ENCODE results near the gene TMC2.

Gene TMC2

GRCh38 chr20:2527762-2528161, 8.6 kb upstream of the TMC2 start:
- DNase-seq: no peak

- no peak for DNase-seq
These were observed 7.6 kb upstream of the TMC2 start for GRCh38 chr20:2528671-2529271.

- no peak for DNase-seq
These were observed 3.3 kb upstream of the TMC2 start for GRCh38 chr20:2533118-2533517.

GRCh38 chr20:2535711-2536559, 438 bp upstream of the TMC2 start:
- DNase-seq: no peak

GRCh38 chr20:2537101-2537500, 728 bp downstream of the TMC2 start:
- DNase-seq: no peak

GRCh38 chr20:2538356-2538755, 2.0 kb downstream of the TMC2 start:
- DNase-seq: no peak

GRCh38 chr20:2538931-2539720, 2.8 kb downstream of the TMC2 start:
- DNase-seq: no peak

- no peak for DNase-seq
These were observed 5.6 kb downstream of the TMC2 start for GRCh38 chr20:2541940-2542339.

- no peak for DNase-seq
These were observed 6.0 kb downstream of the TMC2 start for GRCh38 chr20:2542361-2542760.

- DNase-seq: no peak
These were observed 7.8 kb downstream of the TMC2 start for GRCh38 chr20:2544211-2544610.

GRCh38 chr20:2545594-2545993, 9.2 kb downstream of the TMC2 start:
- no peak for DNase-seq

GRCh38 chr20:2557873-2558580, 21.7 kb downstream of the TMC2 start:
- no peak for DNase-seq

- DNase-seq: no peak
These were observed 22.4 kb downstream of the TMC2 start for GRCh38 chr20:2558581-2559278.

GRCh38 chr20:2559279-2559626, 22.9 kb downstream of the TMC2 start:
- DNase-seq: no peak

GRCh38 chr20:2559651-2560050, 23.3 kb downstream of the TMC2 start:
- DNase-seq: no peak

- no peak for DNase-seq
These were observed 26.7 kb downstream of the TMC2 start for GRCh38 chr20:2563116-2563515.

- no peak for DNase-seq
These were observed 28.0 kb downstream of the TMC2 start for GRCh38 chr20:2564406-2564805.

GRCh38 chr20:2575682-2576081, 39.3 kb downstream of the TMC2 start:
- DNase-seq: no peak

- no peak for DNase-seq
These were observed 39.9 kb downstream of the TMC2 start for GRCh38 chr20:2576317-2576727.

- no peak for DNase-seq
These were observed 42.3 kb downstream of the TMC2 start for GRCh38 chr20:2578475-2579192.

GRCh38 chr20:2585811-2586210, 49.4 kb downstream of the TMC2 start:
- peak; percentile 51 for DNase-seq

- DNase-seq: no peak
These were observed 57.4 kb downstream of the TMC2 start for GRCh38 chr20:2593756-2594155.

All from NCI-H226 (cell line).